GM12878 (cell line): ENCODE data around the gene DNAJC5. TPM values are rescaled to one million over a fixed set of nuclear protein-coding genes. Genes with fewer than 3 reads are reported as not detected.

ENCODE experiments used
- ATAC-seq: fragments of 200-7000 bp; cut with Tn5 transposase; 3 replicates; pipeline ENCODE4 v1.9.1; 2020; ENCODE audit warnings: mild to moderate bottlenecking, moderate library complexity
- BruUV-seq: library from RNA; stranded (reverse); fragments of 400-500 nt; replicated peaks from 2 replicates; lab custom pipeline; 2021; lab: Mats Ljungman, UMichigan
- CTCF ChIA-PET: fragments of 300-600 bp; sonication (Branson Sonifier 250); formaldehyde crosslinking; extraction: SDS; loops from one replicate; lab custom pipeline; 2021; ENCODE audit warnings: inconsistent platforms; lab: Yijun Ruan, JAX
- POLR2A ChIA-PET: fragments of 350-600 bp; formaldehyde crosslinking; extraction: SDS; loops from one replicate; lab custom pipeline; 2021; ENCODE audit warnings: inconsistent platforms; lab: Charles Lee
- RAD21 ChIA-PET: fragments of 300-600 bp; sonication (Branson Sonifier 250); formaldehyde crosslinking; loops from one replicate; lab custom pipeline; 2023; ENCODE audit warnings: antibody characterized with exemption; ENCODE audit not compliant: unreplicated experiment; lab: Charles Lee
- SMC1A ChIA-PET: fragments of 300-600 bp; sonication (Branson Sonifier 250); formaldehyde crosslinking; loops from one replicate; lab custom pipeline; 2023; ENCODE audit not compliant: unreplicated experiment, uncharacterized antibody; lab: Charles Lee
- DNase-seq: peaks from one replicate; pipeline ENCODE4 v3.0.0-alpha.2; 2011; ENCODE audit warnings: low read depth, low spot score
- FAIRE-seq: peaks from 3 replicates; lab custom pipeline; 2011; peaks lifted over from hg19 to GRCh38; lab: Jason Lieb, UNC
- H2AFZ ChIP-seq: 2 replicates; pipeline ENCODE4 v1.6.0; 2011; ENCODE audit warnings: low read depth, low read length, control low read depth; ENCODE audit not compliant: control insufficient read depth
- H3K27ac ChIP-seq: 2 replicates; pipeline ENCODE4 v1.5.1; 2011; ENCODE audit warnings: control low read depth; ENCODE audit not compliant: control insufficient read depth, insufficient read depth
- H3K27me3 ChIP-seq, 2 experiments: replicated peaks in 1 of 2; 2 replicates each; pipeline versions ENCODE4 v1.6.0 to v1.6.1; 2011; ENCODE audit warnings: low read length in 1 of 2; ENCODE audit not compliant: control insufficient read depth in 2 of 2, insufficient read depth in 2 of 2
- H3K36me3 ChIP-seq, 2 experiments: 2 replicates each; pipeline ENCODE4 v1.5.1; 2011; ENCODE audit warnings: low read length in 1 of 2; ENCODE audit not compliant: control insufficient read depth in 2 of 2, insufficient read depth in 2 of 2
- H3K4me1 ChIP-seq: 2 replicates; pipeline ENCODE4 v1.6.1; 2011; ENCODE audit warnings: mild to moderate bottlenecking, low read length, moderate library complexity, mixed read lengths; ENCODE audit not compliant: control insufficient read depth, insufficient read depth
- H3K4me2 ChIP-seq: 2 replicates; pipeline ENCODE4 v1.6.0; 2011; ENCODE audit warnings: control low read depth; ENCODE audit not compliant: control insufficient read depth, insufficient read depth
- H3K4me3 ChIP-seq: fragments of 200-600 bp; sonication (generic); 2 replicates; pipeline ENCODE4 v1.5.1; 2016
- H3K79me2 ChIP-seq: 2 replicates; pipeline ENCODE4 v1.6.0; 2011; ENCODE audit warnings: low read length; ENCODE audit not compliant: control insufficient read depth, insufficient read depth
- H3K9ac ChIP-seq: 2 replicates; pipeline ENCODE4 v1.8.0; 2011; ENCODE audit warnings: low read length, control low read depth, mixed read lengths; ENCODE audit not compliant: control insufficient read depth, insufficient read depth
- H3K9me3 ChIP-seq: replicated peaks from 3 replicates; pipeline ENCODE4 v1.5.1; 2011; ENCODE audit warnings: mild to moderate bottlenecking, low read length; ENCODE audit not compliant: control insufficient read depth, insufficient read depth
- H4K20me1 ChIP-seq: 2 replicates; pipeline ENCODE4 v1.6.0; 2011; ENCODE audit not compliant: control insufficient read depth, insufficient read depth
- CBX5 ChIP-seq: sonication (generic); IDR thresholded peaks from 2 replicates; pipeline ENCODE4 v1.6.1; 2016; ENCODE audit warnings: low read depth, moderate library complexity, mild to moderate bottlenecking, inconsistent platforms
- CEBPB ChIP-seq, 2 experiments: fragments of 150-350 bp in 1 of 2; IDR thresholded peaks; 2 replicates each; pipeline ENCODE4 v1.6.1; 2012 to 2014; ENCODE audit warnings: low read depth in 2 of 2, low read length in 2 of 2, borderline replicate concordance in 1 of 2, inconsistent platforms in 1 of 2
- CHD4 ChIP-seq: fragments of 200-600 bp; sonication (generic); IDR thresholded peaks from 2 replicates; pipeline ENCODE4 v1.6.1; 2016; ENCODE audit warnings: mild to moderate bottlenecking
- CUX1 ChIP-seq: IDR thresholded peaks from 2 replicates; pipeline ENCODE4 v1.6.1; 2012; ENCODE audit warnings: improper control_type of control experiment, low read depth, low read length; ENCODE audit not compliant: insufficient replicate concordance
- ELK1 ChIP-seq: IDR thresholded peaks from 2 replicates; pipeline ENCODE4 v1.6.1; 2012; ENCODE audit warnings: low read depth, low read length, improper control_type of control experiment
- ESRRA ChIP-seq: IDR thresholded peaks from 2 replicates; pipeline ENCODE4 v1.6.1; 2012; ENCODE audit warnings: mild to moderate bottlenecking, low read length, improper control_type of control experiment
- JUNB ChIP-seq: IDR thresholded peaks from 2 replicates; pipeline ENCODE4 v1.6.1; 2016; ENCODE audit warnings: antibody characterized with exemption, mild to moderate bottlenecking
- NFXL1 ChIP-seq: fragments of 450-650 bp; IDR thresholded peaks from 2 replicates; pipeline ENCODE4 v1.6.1; 2017; ENCODE audit warnings: antibody characterized with exemption, mild to moderate bottlenecking, borderline replicate concordance
- RAD21 ChIP-seq: IDR thresholded peaks from 2 replicates; pipeline ENCODE4 v1.6.1; 2011; ENCODE audit warnings: mild to moderate bottlenecking, low read depth, low read length, moderate library complexity; ENCODE audit not compliant: insufficient read depth
- TBL1XR1 ChIP-seq: IDR thresholded peaks from 2 replicates; pipeline ENCODE4 v1.6.1; 2012; ENCODE audit warnings: low read depth, low read length, improper control_type of control experiment
- TCF7 ChIP-seq: IDR thresholded peaks from 2 replicates; pipeline ENCODE4 v1.6.1; 2014; ENCODE audit warnings: antibody characterized with exemption, borderline replicate concordance
- USF1 ChIP-seq: IDR thresholded peaks from 2 replicates; pipeline ENCODE4 v1.6.1; 2011; ENCODE audit warnings: borderline replicate concordance, low read depth, mild to moderate bottlenecking, moderate library complexity, mixed read lengths, low read length; ENCODE audit not compliant: insufficient read depth; ENCODE audit errors: extremely low read length
- ZBTB11 ChIP-seq: fragments of 450-650 bp; formaldehyde crosslinking; IDR thresholded peaks from 2 replicates; pipeline ENCODE4 v1.5.0; 2022; ENCODE audit warnings: mild to moderate bottlenecking, missing genetic modification characterization
- WGBS: methylation state at CpG from one replicate; pipeline ENCODE4 v1.1.6; 2016; ENCODE audit warnings: low lambda C conversion rate; ENCODE audit not compliant: insufficient replicate concordance, insufficient coverage; ENCODE audit errors: missing lambda C conversion rate; 5-methylcytosine and 5-hydroxymethylcytosine counted together
- in situ Hi-C: fragments of 300-500 bp; cut with MboI; formaldehyde crosslinking; loops from 9 replicates; pipeline ENCODE4 v1.14.3; 2018; ENCODE audit warnings: mixed read lengths
- intact Hi-C: fragments of 100-400 bp; cut with micrococcal nuclease; formaldehyde crosslinking; loops from one replicate; pipeline ENCODE4 v1.14.2; 2022; ENCODE audit not compliant: unreplicated experiment
- polyA plus RNA-seq, 11 experiments: library from polyadenylated mRNA; depleted of rRNA in 4 of 11; unstranded in 6 of 11; stranded (reverse) in 5 of 11; fragments of >200 nt; fragmentation: Nextera tagmentation in 4 of 11; fragmentation: Illumina TruSeq in 1 of 11; extraction: Ambion mirVana in 4 of 11; extraction: Trizol in 1 of 11; gene quantifications; 1 replicate in 1 of 11; 2 replicates in 10 of 11; pipeline versions ENCODE4 v1.2.1 to v1.2.3, GENCODE V29; 2011 to 2016; ENCODE audit warnings: inconsistent platforms in 2 of 11, missing spikeins in 2 of 11, low read depth in 1 of 11
- total RNA-seq, 4 experiments: library from RNA; depleted of rRNA in 3 of 4; stranded (reverse); fragments of >200 nt in 3 of 4; fragmentation: Illumina TruSeq in 1 of 4; extraction: Trizol in 1 of 4; gene quantifications; 2 replicates each; pipeline versions ENCODE4 v1.2.1 to v1.2.3, GENCODE V29; 2013 to 2021

The DNAJC5 gene
- total and polyA plus RNA-seq, 10 of the 15 experiments (the other 5 are each of a cell fraction or from before 2014, with no cell fraction given): 0.69 to 36.8 (median 17.0) TPM

GRCh38 chr20:63930971-63931553, 36.1 kb downstream of the DNAJC5 start:
- Histone ChIP-seq H3K9me3 (no peaks in the 10 kb centered on the region), H3K4me1 (no peaks in the 10 kb centered on the region), H3K27ac (no peak overlapping the region), H3K9ac (no peak overlapping the region), H3K4me3 (no peak overlapping the region), H4K20me1 (no peaks in the 10 kb centered on the region), H3K4me2 (no peak overlapping the region), H3K36me3 (peaks cover 14 to 32% of the 10 kb centered on the region in 2 experiments), H3K27me3 (no peaks in the 10 kb centered on the region), H3K79me2 (no peaks in the 10 kb centered on the region), H2AFZ (no peak overlapping the region)
- in situ Hi-C loops: no loop called here
- no peak for DNase-seq
- 97% methylated on average over 34 of the region's 37 CpGs for WGBS
- ChIA-PET CTCF (interaction anchor here (1.1 kb wide), 1 partner anchor 126 kb away, joined by 3 read pairs; no protein-coding TSS in a partner anchor), RAD21 (no interaction called here), SMC1A (no interaction called here), POLR2A (no interaction called here)
- no peak for ATAC-seq
- BruUV-seq: no TSS peak
- no peak for FAIRE-seq
- intact Hi-C loops: no loop called here
- TF ChIP-seq CEBPB (IDR thresholded peaks at IDR 0.05; ENCODE audit: borderline replicate concordance in 1 of 2, low read depth in 2 of 2, low read length in 2 of 2) (no peak), ZBTB11 (CRISPR knock-in tag) (no peak), CBX5 (no peak), NFXL1 (no peak), USF1 (no peak), RAD21 (no peak), JUNB (no peak), ESRRA (no peak), TBL1XR1 (no peak), ELK1 (no peak), CHD4 (no peak), TCF7 (no peak), CUX1 (no peak)
